ENCODE data around the gene FAM174C. TPM values are rescaled to one million over a fixed set of nuclear protein-coding genes. Genes with fewer than 3 reads are reported as not detected.

The FAM174C gene
- total RNA-seq, 1 experiment from 2014 or later, result 77.1 TPM

- TF ChIP-seq, protein P1, sequence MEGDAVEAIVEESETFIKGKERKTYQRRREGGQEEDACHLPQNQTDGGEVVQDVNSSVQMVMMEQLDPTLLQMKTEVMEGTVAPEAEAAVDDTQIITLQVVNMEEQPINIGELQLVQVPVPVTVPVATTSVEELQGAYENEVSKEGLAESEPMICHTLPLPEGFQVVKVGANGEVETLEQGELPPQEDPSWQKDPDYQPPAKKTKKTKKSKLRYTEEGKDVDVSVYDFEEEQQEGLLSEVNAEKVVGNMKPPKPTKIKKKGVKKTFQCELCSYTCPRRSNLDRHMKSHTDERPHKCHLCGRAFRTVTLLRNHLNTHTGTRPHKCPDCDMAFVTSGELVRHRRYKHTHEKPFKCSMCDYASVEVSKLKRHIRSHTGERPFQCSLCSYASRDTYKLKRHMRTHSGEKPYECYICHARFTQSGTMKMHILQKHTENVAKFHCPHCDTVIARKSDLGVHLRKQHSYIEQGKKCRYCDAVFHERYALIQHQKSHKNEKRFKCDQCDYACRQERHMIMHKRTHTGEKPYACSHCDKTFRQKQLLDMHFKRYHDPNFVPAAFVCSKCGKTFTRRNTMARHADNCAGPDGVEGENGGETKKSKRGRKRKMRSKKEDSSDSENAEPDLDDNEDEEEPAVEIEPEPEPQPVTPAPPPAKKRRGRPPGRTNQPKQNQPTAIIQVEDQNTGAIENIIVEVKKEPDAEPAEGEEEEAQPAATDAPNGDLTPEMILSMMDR (IDR thresholded peaks at IDR 0.05 in 2 of 3, conservative IDR thresholded peaks at IDR 0.05 in 1 of 3; ENCODE audit: borderline replicate concordance in 1 of 3, insufficient read depth in 1 of 3, low read depth in 2 of 3, low read length in 2 of 3), result no peak
Observed at GRCh38 chr19:1252221-1252820, 23.0 kb upstream of the FAM174C start (continued).

DNA sequence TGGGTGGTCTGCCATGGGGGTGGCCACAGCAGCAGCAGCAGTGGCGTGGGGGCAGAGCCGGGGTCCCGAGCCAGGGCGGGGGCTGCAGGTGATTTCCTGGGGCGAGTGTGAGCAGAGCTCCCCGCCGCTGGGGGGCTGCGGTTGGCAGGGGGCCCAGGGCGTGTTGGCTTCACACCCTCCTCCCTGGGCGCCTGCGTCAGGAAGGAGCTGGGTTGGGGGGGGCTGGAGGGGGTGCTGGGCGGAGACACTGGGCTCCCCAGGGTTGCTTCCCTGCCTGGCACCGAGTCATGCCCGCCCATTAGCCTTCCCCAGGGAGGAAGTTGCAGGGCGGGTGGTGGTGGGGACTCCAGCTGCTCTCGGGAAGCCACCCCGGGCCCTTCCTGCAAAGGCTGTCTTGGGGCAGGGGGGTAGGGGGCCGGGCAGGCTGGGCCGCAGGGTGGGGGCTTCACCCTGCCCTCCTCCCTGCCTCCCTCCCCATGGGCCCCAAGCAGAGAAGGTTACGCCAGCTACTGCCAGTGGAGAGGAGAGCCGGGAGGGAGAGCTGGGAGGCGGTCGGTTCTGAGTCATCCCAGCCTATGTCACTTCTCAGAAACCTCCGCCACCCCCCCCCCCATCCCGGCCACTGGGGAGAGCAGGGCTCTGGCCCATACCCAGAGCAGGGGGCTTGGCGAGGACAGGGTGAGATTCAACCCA is 22.4 kb upstream of the FAM174C start:
- no peaks in the 10 kb centered on the region for H3K27me3 ChIP-seq (ENCODE audit: insufficient read depth, low read length)
- ATAC-seq, result peak; percentile 35
- no peaks in the 10 kb centered on the region for H3K9me3 ChIP-seq (ENCODE audit: control insufficient read depth in 1 of 2, insufficient read depth in 1 of 2, low read depth in 1 of 2, low read length in 2 of 2)
- H3K4me1 ChIP-seq (ENCODE audit: control insufficient read depth in 1 of 2, insufficient read depth in 2 of 2, low read length in 2 of 2), result peaks cover 20 to 72% of the 10 kb centered on the region in 2 experiments
- H3K36me3 ChIP-seq (ENCODE audit: control insufficient read depth in 1 of 2, insufficient read depth in 2 of 2, low read length in 2 of 2), result peaks cover 28 to 54% of the 10 kb centered on the region in 2 experiments
- peak overlapping the region; percentile 99 for H3K27ac ChIP-seq (ENCODE audit: low read depth, low read length)
- RAD21 ChIA-PET (ENCODE audit: low non-redundant PET in 1 of 2, low total read pairs in 2 of 2, uncharacterized antibody in 2 of 2, unreplicated experiment in 2 of 2), result interaction anchor here (1.0 to 1.5 kb wide), 6 partner anchors 9 to 16 kb away, joined by 3 to 12 read pairs (median 6); partner anchors contain the start of gene CIRBP (in 1 of the 2)
- H4K20me1 ChIP-seq (ENCODE audit: insufficient read depth), result peaks cover 3% of the 10 kb centered on the region; the same call in 1 of the 2 replicates
- no peak for TF ChIP-seq ZNF274 (IDR thresholded peaks at IDR 0.05; ENCODE audit: low read depth, low read length)
- TF ChIP-seq EZH2 (IDR thresholded peaks at IDR 0.05), result no peak
- no peak for TF ChIP-seq ZFX (IDR thresholded peaks at IDR 0.05)
- TF ChIP-seq, protein P2, sequence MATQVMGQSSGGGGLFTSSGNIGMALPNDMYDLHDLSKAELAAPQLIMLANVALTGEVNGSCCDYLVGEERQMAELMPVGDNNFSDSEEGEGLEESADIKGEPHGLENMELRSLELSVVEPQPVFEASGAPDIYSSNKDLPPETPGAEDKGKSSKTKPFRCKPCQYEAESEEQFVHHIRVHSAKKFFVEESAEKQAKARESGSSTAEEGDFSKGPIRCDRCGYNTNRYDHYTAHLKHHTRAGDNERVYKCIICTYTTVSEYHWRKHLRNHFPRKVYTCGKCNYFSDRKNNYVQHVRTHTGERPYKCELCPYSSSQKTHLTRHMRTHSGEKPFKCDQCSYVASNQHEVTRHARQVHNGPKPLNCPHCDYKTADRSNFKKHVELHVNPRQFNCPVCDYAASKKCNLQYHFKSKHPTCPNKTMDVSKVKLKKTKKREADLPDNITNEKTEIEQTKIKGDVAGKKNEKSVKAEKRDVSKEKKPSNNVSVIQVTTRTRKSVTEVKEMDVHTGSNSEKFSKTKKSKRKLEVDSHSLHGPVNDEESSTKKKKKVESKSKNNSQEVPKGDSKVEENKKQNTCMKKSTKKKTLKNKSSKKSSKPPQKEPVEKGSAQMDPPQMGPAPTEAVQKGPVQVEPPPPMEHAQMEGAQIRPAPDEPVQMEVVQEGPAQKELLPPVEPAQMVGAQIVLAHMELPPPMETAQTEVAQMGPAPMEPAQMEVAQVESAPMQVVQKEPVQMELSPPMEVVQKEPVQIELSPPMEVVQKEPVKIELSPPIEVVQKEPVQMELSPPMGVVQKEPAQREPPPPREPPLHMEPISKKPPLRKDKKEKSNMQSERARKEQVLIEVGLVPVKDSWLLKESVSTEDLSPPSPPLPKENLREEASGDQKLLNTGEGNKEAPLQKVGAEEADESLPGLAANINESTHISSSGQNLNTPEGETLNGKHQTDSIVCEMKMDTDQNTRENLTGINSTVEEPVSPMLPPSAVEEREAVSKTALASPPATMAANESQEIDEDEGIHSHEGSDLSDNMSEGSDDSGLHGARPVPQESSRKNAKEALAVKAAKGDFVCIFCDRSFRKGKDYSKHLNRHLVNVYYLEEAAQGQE (IDR thresholded peaks at IDR 0.05; ENCODE audit: low read depth), result no peak
- no peak for TF ChIP-seq EGR1 (IDR thresholded peaks at IDR 0.05; ENCODE audit: low read depth)
- TF ChIP-seq SP1 (IDR thresholded peaks at IDR 0.05; ENCODE audit: low read depth), result peak; percentile 26; the same call in 1 of the 2 replicates
- TF ChIP-seq TCF7L2 (IDR thresholded peaks at IDR 0.05; ENCODE audit: borderline replicate concordance, extremely low read depth, insufficient read depth, insufficient read length), result peak; percentile 55
- TF ChIP-seq ELF1 (IDR thresholded peaks at IDR 0.05; ENCODE audit: borderline replicate concordance, low read depth), result no peak
- 0 out of 2 replicates have a peak, but pooled peaks have one; percentile 20 for TF ChIP-seq MAX (IDR thresholded peaks at IDR 0.05)
- TF ChIP-seq, protein P3, sequence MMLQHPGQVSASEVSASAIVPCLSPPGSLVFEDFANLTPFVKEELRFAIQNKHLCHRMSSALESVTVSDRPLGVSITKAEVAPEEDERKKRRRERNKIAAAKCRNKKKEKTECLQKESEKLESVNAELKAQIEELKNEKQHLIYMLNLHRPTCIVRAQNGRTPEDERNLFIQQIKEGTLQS (IDR thresholded peaks at IDR 0.05), result no peak
- peak; percentile 52 for TF ChIP-seq FOSL1 (IDR thresholded peaks at IDR 0.05; ENCODE audit: low read depth)
- TF ChIP-seq RAD21 (IDR thresholded peaks at IDR 0.05; ENCODE audit: low read depth), result no peak
- peak; percentile 54 for TF ChIP-seq POLR2AphosphoS5 (IDR thresholded peaks at IDR 0.05; ENCODE audit: low read depth, low read length)
- no peak for TF ChIP-seq YY1 (IDR thresholded peaks at IDR 0.05; ENCODE audit: extremely low read depth, insufficient replicate concordance, low read depth, low read length)
- peak overlapping the region; percentile 68 to 74 for H3K4me3 ChIP-seq (replicated peaks in 1 of 2; ENCODE audit: low read depth in 1 of 2, low read length in 2 of 2)
- POLR2A ChIA-PET, result interaction anchor here (0.7 to 3.5 kb wide), 6 partner anchors 9 to 49 kb away, joined by 3 to 40 read pairs (median 7); partner anchors contain the start of gene CIRBP
- intact Hi-C loops (cut with micrococcal nuclease), result no loop called here
- H3K4me2 ChIP-seq (ENCODE audit: low read length), result peak overlapping the region; percentile 99
- DNase-seq (ENCODE audit: low read depth, low spot score), result no peak
- peaks cover 76% of the 10 kb centered on the region for H3K79me2 ChIP-seq (ENCODE audit: insufficient read depth, low read length)
- peak overlapping the region; percentile 91 for H3K9ac ChIP-seq (ENCODE audit: low read length)
- BruUV-seq (replicated peaks), result no TSS peak
- CTCF ChIA-PET, result interaction anchor here (1.4 to 2.3 kb wide), 2 partner anchors 9 to 13 kb away, joined by 13 to 16 read pairs; no protein-coding TSS in a partner anchor
- no peak overlapping the region for H2AFZ ChIP-seq (ENCODE audit: low read depth, low read length, poor library complexity, severe bottlenecking)
- H3K9me2 ChIP-seq (ENCODE audit: insufficient read depth), result no peaks in the 10 kb centered on the region
